Endothelial cell of umbilical vein (primary cell): ENCODE data around the gene C14orf119. TPM values are rescaled to one million over a fixed set of nuclear protein-coding genes. Genes with fewer than 3 reads are reported as not detected.
A peak's percentile ranks its signal among the peaks of the same experiment; 100 is the strongest.

Source experiments
- BruUV-seq: library from RNA; stranded (reverse); fragments of 400-500 nt; replicated peaks from 2 replicates; lab custom pipeline; 2021; lab: Mats Ljungman, UMichigan
- CTCF ChIA-PET: fragments of 300-600, 350-600 bp; sonication (Branson Sonifier 250); formaldehyde crosslinking; loops from one replicate; lab custom pipeline; 2021; ENCODE audit warnings: antibody characterized with exemption, inconsistent platforms; lab: Charles Lee
- POLR2A ChIA-PET: fragments of 300-600, 350-600 bp; sonication (Branson Sonifier 250); formaldehyde crosslinking; loops from one replicate; lab custom pipeline; 2021; ENCODE audit warnings: antibody characterized with exemption, inconsistent platforms; lab: Charles Lee
- DNase-seq: peaks from one replicate; pipeline ENCODE4 v3.0.0-alpha.2; 2011; ENCODE audit warnings: low read depth, low spot score
- FAIRE-seq: peaks from 2 replicates; lab custom pipeline; 2011; peaks lifted over from hg19 to GRCh38; lab: Jason Lieb, UNC
- H2AFZ ChIP-seq: 2 replicates; pipeline ENCODE4 v1.6.0; 2012; ENCODE audit warnings: low read depth, low read length, control low read depth, inconsistent platforms
- H3K27ac ChIP-seq: 2 replicates; pipeline ENCODE4 v1.5.1; 2011; ENCODE audit warnings: low read depth, mild to moderate bottlenecking, control low read depth, low read length, moderate library complexity; ENCODE audit not compliant: insufficient read depth
- H3K27me3 ChIP-seq, 2 experiments: 2 replicates each; pipeline versions ENCODE4 v1.6.0 to v1.6.1; 2011; ENCODE audit warnings: low read length in 2 of 2, mixed read lengths in 1 of 2; ENCODE audit not compliant: control insufficient read depth in 2 of 2, insufficient read depth in 2 of 2
- H3K36me3 ChIP-seq, 2 experiments: 2 replicates in 1 of 2; 3 replicates in 1 of 2; pipeline ENCODE4 v1.5.1; 2011; ENCODE audit warnings: low read length in 2 of 2, mild to moderate bottlenecking in 1 of 2, moderate library complexity in 1 of 2; ENCODE audit not compliant: control insufficient read depth in 2 of 2, insufficient read depth in 2 of 2; ENCODE audit errors: extremely low read depth in 1 of 2
- H3K4me1 ChIP-seq: 3 replicates; pipeline ENCODE4 v1.5.1; 2011; ENCODE audit warnings: mild to moderate bottlenecking, low read length; ENCODE audit not compliant: control insufficient read depth, insufficient read depth; ENCODE audit errors: extremely low read depth
- H3K4me2 ChIP-seq: 2 replicates; pipeline ENCODE4 v1.6.1; 2011; ENCODE audit warnings: low read length, control low read depth, mixed read lengths; ENCODE audit not compliant: insufficient read depth
- H3K4me3 ChIP-seq, 3 experiments: fragments of 200-600 bp in 1 of 3; sonication (generic), shearing (Covaris generic) in 1 of 3; replicated peaks in 1 of 3; 2 replicates each; pipeline ENCODE4 v1.5.1; 2011 to 2016; ENCODE audit warnings: control low read depth in 3 of 3, low read length in 3 of 3, mild to moderate bottlenecking in 2 of 3, inconsistent platforms in 1 of 3, low read depth in 1 of 3, moderate library complexity in 1 of 3; ENCODE audit not compliant: insufficient read depth in 1 of 3
- H3K79me2 ChIP-seq: 2 replicates; pipeline ENCODE4 v1.6.0; 2012; ENCODE audit warnings: low read length, inconsistent platforms; ENCODE audit not compliant: control insufficient read depth, insufficient read depth
- H3K9ac ChIP-seq: replicated peaks from 2 replicates; pipeline ENCODE3; 2011; ENCODE audit warnings: low read length, control low read depth; ENCODE audit not compliant: insufficient read depth; ENCODE audit errors: extremely low read depth
- H3K9me1 ChIP-seq: replicated peaks from 3 replicates; pipeline ENCODE4 v1.6.0; 2011; ENCODE audit warnings: mild to moderate bottlenecking, low read length; ENCODE audit not compliant: control insufficient read depth, insufficient read depth; ENCODE audit errors: extremely low read depth
- H3K9me3 ChIP-seq: replicated peaks from 2 replicates; pipeline ENCODE4 v1.5.1; 2012; ENCODE audit warnings: low read length, inconsistent platforms; ENCODE audit not compliant: control insufficient read depth, insufficient read depth
- H4K20me1 ChIP-seq: replicated peaks from 2 replicates; pipeline ENCODE3; 2011; ENCODE audit warnings: mild to moderate bottlenecking, low read length; ENCODE audit not compliant: control insufficient read depth, insufficient read depth; ENCODE audit errors: extremely low read depth
- CTCF ChIP-seq, 2 donors: IDR thresholded peaks; 1 replicate in 1 of 2; 2 replicates in 1 of 2; pipeline ENCODE4 v1.5.1; 2011; ENCODE audit warnings: low read length in 2 of 2, mild to moderate bottlenecking in 2 of 2, moderate library complexity in 2 of 2, control low read depth in 1 of 2, inconsistent platforms in 1 of 2, low read depth in 1 of 2; ENCODE audit not compliant: insufficient read depth in 1 of 2; ENCODE audit errors: extremely low read depth in 1 of 2
- JUN ChIP-seq: IDR thresholded peaks from 2 replicates; pipeline ENCODE4 v1.6.1; 2011; ENCODE audit warnings: borderline replicate concordance, low read depth; ENCODE audit not compliant: insufficient read length, insufficient read depth
- POLR2A ChIP-seq: IDR thresholded peaks from 2 replicates; pipeline ENCODE4 v1.6.1; 2012; ENCODE audit warnings: low read depth, mild to moderate bottlenecking, control low read depth, low read length
- POLR2AphosphoS5 ChIP-seq: IDR thresholded peaks from 2 replicates; pipeline ENCODE4 v1.6.1; 2012; ENCODE audit warnings: low read depth, mild to moderate bottlenecking, control low read depth, low read length, moderate library complexity; ENCODE audit not compliant: insufficient read depth
- dilution Hi-C: fragments of 300-500 bp; cut with MboI; formaldehyde crosslinking; loops from one replicate; pipeline ENCODE4 v1.15.0; 2019; ENCODE audit warnings: low sequenced_read_pairs; ENCODE audit not compliant: extremely low pct_ligation_motif_present
- intact Hi-C: fragments of 100-400 bp; cut with micrococcal nuclease; formaldehyde crosslinking; loops from one replicate; pipeline ENCODE4 v1.10.0; 2022
- polyA plus RNA-seq, 4 experiments: library from polyadenylated mRNA; depleted of rRNA in 3 of 4; stranded (reverse) in 3 of 4; unstranded in 1 of 4; fragments of >200 nt; gene quantifications; 2 replicates each; pipeline versions ENCODE4 v1.2.1 to v1.2.3, GENCODE V29; 2011 to 2012; ENCODE audit warnings: missing spikeins in 1 of 4
- total RNA-seq: library from RNA; stranded (reverse); gene quantifications from 2 replicates; pipeline ENCODE4 v1.2.3, GENCODE V29; 2021

The C14orf119 gene
- total and polyA plus RNA-seq, 2 donors (not counting 3 experiments of a cell fraction or from before 2014, with no cell fraction given): 58.3 to 60.5 TPM

GRCh38 chr14:23060536-23061260, 34.6 kb upstream of the C14orf119 start:
- POLR2A ChIA-PET: interaction anchor here (0.7 kb wide), 1 partner anchor 665 kb away, joined by 4 read pairs; no protein-coding TSS in a partner anchor
- H3K9me3 ChIP-seq: no peaks in the 10 kb centered on the region
- intact Hi-C loops: no loop called here
- H3K4me3 ChIP-seq: no peak overlapping the region
- FAIRE-seq: no peak
- no peaks in the 10 kb centered on the region for H4K20me1 ChIP-seq
- H3K27ac ChIP-seq: peak overlapping the region; percentile 0
- dilution Hi-C loops: loop anchor here (10.0 kb wide), 1 partner anchor 76 kb away; the partner anchor contains the start of gene AJUBA
- no peak overlapping the region for H2AFZ ChIP-seq
- no peak overlapping the region for H3K9ac ChIP-seq
- no peaks in the 10 kb centered on the region for H3K9me1 ChIP-seq
- no TSS peak for BruUV-seq
- H3K4me1 ChIP-seq: peaks cover 40% of the 10 kb centered on the region
- H3K27me3 ChIP-seq: no peaks in the 10 kb centered on the region
- TF ChIP-seq JUN: no peak
- TF ChIP-seq POLR2A: no peak
- no peak for TF ChIP-seq CTCF (IDR thresholded peaks at IDR 0.05; ENCODE audit: extremely low read depth in 1 of 2, insufficient read depth in 1 of 2, low read depth in 1 of 2, low read length in 2 of 2)
- no peak for TF ChIP-seq POLR2AphosphoS5
- no peak for DNase-seq
- no peak overlapping the region for H3K4me2 ChIP-seq
- peaks cover 34 to 37% of the 10 kb centered on the region in 2 experiments for H3K36me3 ChIP-seq
- CTCF ChIA-PET: interaction anchor here (0.6 to 13.4 kb wide), 5 partner anchors 8 to 1645 kb away, joined by 3 to 1071 read pairs (median 6); partner anchors contain the start of gene AJUBA
- H3K79me2 ChIP-seq: peaks cover 10% of the 10 kb centered on the region
